ENCODE results near the gene FOXP3.

DNA sequence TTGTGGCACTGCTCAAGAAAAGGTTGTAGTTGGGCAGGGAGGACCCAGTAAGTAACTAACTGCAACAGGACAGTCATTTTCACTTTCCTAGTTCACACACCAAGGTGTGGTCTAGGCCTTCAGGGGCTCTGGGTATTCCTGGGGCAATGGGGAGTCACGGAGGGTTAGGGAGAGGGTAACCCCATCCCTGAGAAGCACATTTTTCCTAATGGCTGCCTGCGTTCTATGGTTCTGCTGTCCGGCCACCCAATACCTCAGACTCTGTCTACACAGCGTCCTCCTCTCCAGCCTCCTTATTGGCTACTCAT, 4.1 kb upstream of the FOXP3 start:
- TF ChIP-seq MYC (IDR thresholded peaks at IDR 0.05; ENCODE audit: low read depth, low read length) (no peak), EZH2 (IDR thresholded peaks at IDR 0.05; ENCODE audit: borderline replicate concordance, low read depth, low read length, severe bottlenecking) (no peak), POLR2A (IDR thresholded peaks at IDR 0.05; ENCODE audit: low read depth, low read length) (no peak), JUN (IDR thresholded peaks at IDR 0.05; ENCODE audit: borderline replicate concordance, insufficient read depth, insufficient read length, low read depth) (no peak)
- TF ChIP-seq, protein P1, sequence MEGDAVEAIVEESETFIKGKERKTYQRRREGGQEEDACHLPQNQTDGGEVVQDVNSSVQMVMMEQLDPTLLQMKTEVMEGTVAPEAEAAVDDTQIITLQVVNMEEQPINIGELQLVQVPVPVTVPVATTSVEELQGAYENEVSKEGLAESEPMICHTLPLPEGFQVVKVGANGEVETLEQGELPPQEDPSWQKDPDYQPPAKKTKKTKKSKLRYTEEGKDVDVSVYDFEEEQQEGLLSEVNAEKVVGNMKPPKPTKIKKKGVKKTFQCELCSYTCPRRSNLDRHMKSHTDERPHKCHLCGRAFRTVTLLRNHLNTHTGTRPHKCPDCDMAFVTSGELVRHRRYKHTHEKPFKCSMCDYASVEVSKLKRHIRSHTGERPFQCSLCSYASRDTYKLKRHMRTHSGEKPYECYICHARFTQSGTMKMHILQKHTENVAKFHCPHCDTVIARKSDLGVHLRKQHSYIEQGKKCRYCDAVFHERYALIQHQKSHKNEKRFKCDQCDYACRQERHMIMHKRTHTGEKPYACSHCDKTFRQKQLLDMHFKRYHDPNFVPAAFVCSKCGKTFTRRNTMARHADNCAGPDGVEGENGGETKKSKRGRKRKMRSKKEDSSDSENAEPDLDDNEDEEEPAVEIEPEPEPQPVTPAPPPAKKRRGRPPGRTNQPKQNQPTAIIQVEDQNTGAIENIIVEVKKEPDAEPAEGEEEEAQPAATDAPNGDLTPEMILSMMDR (IDR thresholded peaks at IDR 0.05; ENCODE audit: extremely low read depth in 1 of 2, insufficient read depth in 1 of 2, low read depth in 1 of 2, low read length in 2 of 2), result no peak

Measured in endothelial cell of umbilical vein (primary cell).